ENCODE data around the gene SLC36A1. TPM values are rescaled to one million over a fixed set of nuclear protein-coding genes. Genes with fewer than 3 reads are reported as not detected.

Gene SLC36A1
- total and polyA plus RNA-seq, 2 donors (not counting 3 experiments of a cell fraction or from before 2014, with no cell fraction given) = 11.8 to 14.5 TPM

DNA sequence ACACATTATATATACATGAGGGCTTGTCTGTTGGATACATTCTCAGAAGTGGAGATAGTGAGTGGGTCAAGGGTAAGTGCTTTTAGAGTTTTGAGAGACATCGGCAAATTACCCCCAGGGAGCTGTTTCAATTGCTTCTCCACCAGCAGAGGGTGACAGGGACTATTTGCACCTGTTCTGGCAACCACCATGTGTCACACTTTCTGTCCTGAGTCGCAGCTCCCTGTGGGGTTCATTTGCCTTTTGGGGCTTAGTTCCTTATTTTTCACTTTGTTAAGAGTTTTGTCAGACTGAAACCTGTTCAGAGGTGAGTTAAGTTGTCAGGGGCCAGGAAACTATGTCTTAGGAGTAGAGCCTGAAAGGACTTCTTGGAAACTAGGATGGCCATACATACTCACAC, 20.1 kb upstream of the SLC36A1 start:
- no peak overlapping the region for H3K4me3 ChIP-seq (replicated peaks in 1 of 3; ENCODE audit: insufficient read depth in 1 of 3, low read depth in 1 of 3, low read length in 3 of 3)
- H3K4me1 ChIP-seq (ENCODE audit: control insufficient read depth, extremely low read depth, insufficient read depth, low read length) = no peaks in the 10 kb centered on the region
- TF ChIP-seq, protein P1, sequence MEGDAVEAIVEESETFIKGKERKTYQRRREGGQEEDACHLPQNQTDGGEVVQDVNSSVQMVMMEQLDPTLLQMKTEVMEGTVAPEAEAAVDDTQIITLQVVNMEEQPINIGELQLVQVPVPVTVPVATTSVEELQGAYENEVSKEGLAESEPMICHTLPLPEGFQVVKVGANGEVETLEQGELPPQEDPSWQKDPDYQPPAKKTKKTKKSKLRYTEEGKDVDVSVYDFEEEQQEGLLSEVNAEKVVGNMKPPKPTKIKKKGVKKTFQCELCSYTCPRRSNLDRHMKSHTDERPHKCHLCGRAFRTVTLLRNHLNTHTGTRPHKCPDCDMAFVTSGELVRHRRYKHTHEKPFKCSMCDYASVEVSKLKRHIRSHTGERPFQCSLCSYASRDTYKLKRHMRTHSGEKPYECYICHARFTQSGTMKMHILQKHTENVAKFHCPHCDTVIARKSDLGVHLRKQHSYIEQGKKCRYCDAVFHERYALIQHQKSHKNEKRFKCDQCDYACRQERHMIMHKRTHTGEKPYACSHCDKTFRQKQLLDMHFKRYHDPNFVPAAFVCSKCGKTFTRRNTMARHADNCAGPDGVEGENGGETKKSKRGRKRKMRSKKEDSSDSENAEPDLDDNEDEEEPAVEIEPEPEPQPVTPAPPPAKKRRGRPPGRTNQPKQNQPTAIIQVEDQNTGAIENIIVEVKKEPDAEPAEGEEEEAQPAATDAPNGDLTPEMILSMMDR (IDR thresholded peaks at IDR 0.05; ENCODE audit: extremely low read depth in 1 of 2, insufficient read depth in 1 of 2, low read depth in 1 of 2, low read length in 2 of 2) = no peak
- TF ChIP-seq FOS (IDR thresholded peaks at IDR 0.05; ENCODE audit: borderline replicate concordance, insufficient read depth, low read length) (no peak), GATA2 (IDR thresholded peaks at IDR 0.05; ENCODE audit: insufficient read depth, insufficient read length, low read depth, low read length) (no peak), JUN (IDR thresholded peaks at IDR 0.05; ENCODE audit: borderline replicate concordance, insufficient read depth, insufficient read length, low read depth) (no peak), POLR2AphosphoS5 (IDR thresholded peaks at IDR 0.05; ENCODE audit: insufficient read depth, low read depth, low read length) (no peak), MYC (IDR thresholded peaks at IDR 0.05; ENCODE audit: low read depth, low read length) (no peak), EZH2 (IDR thresholded peaks at IDR 0.05; ENCODE audit: borderline replicate concordance, low read depth, low read length, severe bottlenecking) (no peak), POLR2A (IDR thresholded peaks at IDR 0.05; ENCODE audit: low read depth, low read length) (no peak)
- TF ChIP-seq, protein P2, sequence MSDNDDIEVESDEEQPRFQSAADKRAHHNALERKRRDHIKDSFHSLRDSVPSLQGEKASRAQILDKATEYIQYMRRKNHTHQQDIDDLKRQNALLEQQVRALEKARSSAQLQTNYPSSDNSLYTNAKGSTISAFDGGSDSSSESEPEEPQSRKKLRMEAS (IDR thresholded peaks at IDR 0.05; ENCODE audit: insufficient read depth, insufficient read length) = no peak
- H3K27ac ChIP-seq (ENCODE audit: insufficient read depth, low read depth, low read length) = no peak overlapping the region
- no TSS peak for BruUV-seq (replicated peaks)
- H3K9me1 ChIP-seq (replicated peaks; ENCODE audit: control insufficient read depth, extremely low read depth, insufficient read depth, low read length) = no peaks in the 10 kb centered on the region
- H3K9ac ChIP-seq (replicated peaks; ENCODE audit: extremely low read depth, insufficient read depth, low read length) = no peak overlapping the region
- ChIA-PET CTCF (no interaction called here), POLR2A (no interaction called here)
- intact Hi-C loops (cut with micrococcal nuclease) (no loop called here), dilution Hi-C loops (cut with MboI; ENCODE audit: extremely low pct_ligation_motif_present, low sequenced_read_pairs) (no loop called here)
- no peaks in the 10 kb centered on the region for H4K20me1 ChIP-seq (replicated peaks; ENCODE audit: control insufficient read depth, extremely low read depth, insufficient read depth, low read length)
- FAIRE-seq (no peak), DNase-seq (ENCODE audit: low read depth, low spot score) (no peak)
- H3K9me3 ChIP-seq (replicated peaks; ENCODE audit: control insufficient read depth, insufficient read depth, low read length) = no peaks in the 10 kb centered on the region
- no peaks in the 10 kb centered on the region for H3K79me2 ChIP-seq (ENCODE audit: control insufficient read depth, insufficient read depth, low read length)
- H3K4me2 ChIP-seq (ENCODE audit: insufficient read depth, low read length) = no peak overlapping the region
- H3K36me3 ChIP-seq (ENCODE audit: control insufficient read depth in 2 of 2, extremely low read depth in 1 of 2, insufficient read depth in 2 of 2, low read length in 2 of 2) = no peaks in the 10 kb centered on the region
- no peak overlapping the region for H2AFZ ChIP-seq (ENCODE audit: low read depth, low read length)
- H3K27me3 ChIP-seq (ENCODE audit: control insufficient read depth in 2 of 2, insufficient read depth in 2 of 2, low read length in 2 of 2) = peaks cover 0 to 2% of the 10 kb centered on the region in 2 experiments

All from endothelial cell of umbilical vein (primary cell).